Activated naive CD8-positive, alpha-beta T cell (primary cell): ENCODE data around the gene PPP1R14C.

Experiments used
- H3K27ac Mint-ChIP-seq: one replicate; pipeline ENCODE4 v1.8.0; 2021; ENCODE audit warnings: mixed read lengths
- H3K27me3 Mint-ChIP-seq: one replicate; pipeline ENCODE4 v1.8.0; 2021; ENCODE audit warnings: mixed read lengths
- H3K36me3 Mint-ChIP-seq: one replicate; pipeline ENCODE4 v1.8.0; 2021; ENCODE audit warnings: mixed read lengths
- H3K4me1 Mint-ChIP-seq: one replicate; pipeline ENCODE4 v1.8.0; 2021; ENCODE audit warnings: low read depth, mixed read lengths
- H3K4me3 Mint-ChIP-seq: one replicate; pipeline ENCODE4 v1.8.0; 2021; ENCODE audit warnings: mild to moderate bottlenecking, mixed read lengths
- H3K9me3 Mint-ChIP-seq: one replicate; pipeline ENCODE4 v1.8.0; 2021; ENCODE audit warnings: low read depth, mixed read lengths

PPP1R14C gene

GRCh38 chr6:150146436-150146835 lies 3.6 kb downstream of the PPP1R14C start:
- H3K27me3 Mint-ChIP-seq, result peaks cover 52% of the 10 kb centered on the region
- H3K4me3 Mint-ChIP-seq, result no peak overlapping the region
- no peaks in the 10 kb centered on the region for H3K9me3 Mint-ChIP-seq
- no peaks in the 10 kb centered on the region for H3K36me3 Mint-ChIP-seq
- H3K4me1 Mint-ChIP-seq, result peaks cover 9% of the 10 kb centered on the region
- H3K27ac Mint-ChIP-seq, result no peak overlapping the region

GRCh38 chr6:150149146-150149545 lies 6.3 kb downstream of the PPP1R14C start:
- Mint-ChIP-seq H3K4me1 (peaks cover 10% of the 10 kb centered on the region), H3K27me3 (peaks cover 48% of the 10 kb centered on the region), H3K4me3 (no peak overlapping the region), H3K27ac (no peak overlapping the region), H3K9me3 (no peaks in the 10 kb centered on the region), H3K36me3 (no peaks in the 10 kb centered on the region)

- Mint-ChIP-seq H3K4me3 (no peak overlapping the region), H3K9me3 (no peaks in the 10 kb centered on the region), H3K27ac (no peak overlapping the region), H3K4me1 (peaks cover 7% of the 10 kb centered on the region), H3K27me3 (peaks cover 37% of the 10 kb centered on the region), H3K36me3 (no peaks in the 10 kb centered on the region)
These were observed 7.6 kb downstream of the PPP1R14C start for GRCh38 chr6:150150458-150150820.

- Mint-ChIP-seq H3K27ac (no peak overlapping the region), H3K4me1 (peaks cover 7% of the 10 kb centered on the region), H3K9me3 (no peaks in the 10 kb centered on the region), H3K36me3 (no peaks in the 10 kb centered on the region), H3K27me3 (peaks cover 31% of the 10 kb centered on the region), H3K4me3 (no peak overlapping the region)
These were observed 8.2 kb downstream of the PPP1R14C start for GRCh38 chr6:150150821-150151646.

GRCh38 chr6:150152891-150153876 lies 10.3 kb downstream of the PPP1R14C start:
- Mint-ChIP-seq H3K27ac (no peak overlapping the region), H3K4me1 (peaks cover 8% of the 10 kb centered on the region), H3K36me3 (no peaks in the 10 kb centered on the region), H3K9me3 (no peaks in the 10 kb centered on the region), H3K4me3 (no peak overlapping the region), H3K27me3 (peaks cover 28% of the 10 kb centered on the region)

GRCh38 chr6:150153905-150154492 lies 11.2 kb downstream of the PPP1R14C start:
- peaks cover 25% of the 10 kb centered on the region for H3K27me3 Mint-ChIP-seq
- H3K4me1 Mint-ChIP-seq, result peaks cover 8% of the 10 kb centered on the region
- H3K27ac Mint-ChIP-seq, result no peak overlapping the region
- no peaks in the 10 kb centered on the region for H3K9me3 Mint-ChIP-seq
- H3K36me3 Mint-ChIP-seq, result no peaks in the 10 kb centered on the region
- H3K4me3 Mint-ChIP-seq, result no peak overlapping the region

GRCh38 chr6:150156460-150156859 lies 13.6 kb downstream of the PPP1R14C start:
- Mint-ChIP-seq H3K9me3 (no peaks in the 10 kb centered on the region), H3K27me3 (peaks cover 12% of the 10 kb centered on the region), H3K4me3 (no peak overlapping the region), H3K4me1 (peaks cover 8% of the 10 kb centered on the region), H3K27ac (no peak overlapping the region), H3K36me3 (no peaks in the 10 kb centered on the region)

- Mint-ChIP-seq H3K27me3 (peaks cover 12% of the 10 kb centered on the region), H3K27ac (no peak overlapping the region), H3K9me3 (no peaks in the 10 kb centered on the region), H3K4me3 (no peak overlapping the region), H3K4me1 (peaks cover 8% of the 10 kb centered on the region), H3K36me3 (no peaks in the 10 kb centered on the region)
These were observed 14.2 kb downstream of the PPP1R14C start for GRCh38 chr6:150157081-150157480.

- no peak overlapping the region for H3K27ac Mint-ChIP-seq
These were observed 16.9 kb downstream of the PPP1R14C start for GRCh38 chr6:150159757-150160156.

GRCh38 chr6:150163970-150164369 lies 21.1 kb downstream of the PPP1R14C start:
- H3K27me3 Mint-ChIP-seq, result peaks cover 6% of the 10 kb centered on the region
- H3K4me1 Mint-ChIP-seq, result no peaks in the 10 kb centered on the region
- no peak overlapping the region for H3K27ac Mint-ChIP-seq
- H3K36me3 Mint-ChIP-seq, result no peaks in the 10 kb centered on the region
- no peak overlapping the region for H3K4me3 Mint-ChIP-seq
- no peaks in the 10 kb centered on the region for H3K9me3 Mint-ChIP-seq

More at GRCh38 chr6:150159757-150160156, 16.9 kb downstream of the PPP1R14C start:
- Mint-ChIP-seq H3K36me3 (no peaks in the 10 kb centered on the region), H3K4me1 (peaks cover 2% of the 10 kb centered on the region), H3K9me3 (no peaks in the 10 kb centered on the region), H3K4me3 (no peak overlapping the region), H3K27me3 (peaks cover 8% of the 10 kb centered on the region)

GRCh38 chr6:150165020-150165702 lies 22.3 kb downstream of the PPP1R14C start:
- no peaks in the 10 kb centered on the region for H3K36me3 Mint-ChIP-seq
- no peak overlapping the region for H3K4me3 Mint-ChIP-seq
- H3K27me3 Mint-ChIP-seq, result peaks cover 12% of the 10 kb centered on the region
- H3K9me3 Mint-ChIP-seq, result no peaks in the 10 kb centered on the region
- H3K4me1 Mint-ChIP-seq, result peaks cover 7% of the 10 kb centered on the region
- no peak overlapping the region for H3K27ac Mint-ChIP-seq

GRCh38 chr6:150167479-150167873 lies 24.6 kb downstream of the PPP1R14C start:
- peaks cover 7% of the 10 kb centered on the region for H3K4me1 Mint-ChIP-seq
- H3K27ac Mint-ChIP-seq, result no peak overlapping the region
- no peak overlapping the region for H3K4me3 Mint-ChIP-seq
- no peaks in the 10 kb centered on the region for H3K9me3 Mint-ChIP-seq
- peaks cover 13% of the 10 kb centered on the region for H3K27me3 Mint-ChIP-seq
- no peaks in the 10 kb centered on the region for H3K36me3 Mint-ChIP-seq

- Mint-ChIP-seq H3K9me3 (no peaks in the 10 kb centered on the region), H3K4me1 (peaks cover 7% of the 10 kb centered on the region), H3K36me3 (no peaks in the 10 kb centered on the region), H3K27me3 (peaks cover 13% of the 10 kb centered on the region), H3K4me3 (no peak overlapping the region), H3K27ac (peak overlapping the region; percentile 9)
These were observed 26.3 kb downstream of the PPP1R14C start for GRCh38 chr6:150169181-150169580.

GRCh38 chr6:150169609-150170008 lies 26.8 kb downstream of the PPP1R14C start:
- Mint-ChIP-seq H3K9me3 (no peaks in the 10 kb centered on the region), H3K36me3 (no peaks in the 10 kb centered on the region), H3K27ac (peak overlapping the region; percentile 9), H3K27me3 (peaks cover 13% of the 10 kb centered on the region), H3K4me1 (peaks cover 7% of the 10 kb centered on the region), H3K4me3 (no peak overlapping the region)
